HepG2 (cell line): Measurements from ENCODE around the gene LSM14B. TPM values are rescaled to one million over a fixed set of nuclear protein-coding genes. Genes with fewer than 3 reads are reported as not detected.

Source experiments
- ARNT ChIP-seq: fragments of 450-650 bp; IDR thresholded peaks from 2 replicates; pipeline ENCODE4 v1.6.1; 2017
- ATRX ChIP-seq: sonication (generic); formaldehyde crosslinking; IDR thresholded peaks from 2 replicates; pipeline ENCODE4 v1.4.0; 2020; ENCODE audit warnings: missing genetic modification reagents, borderline replicate concordance
- DMAP1 ChIP-seq: IDR thresholded peaks from 2 replicates; pipeline ENCODE4 v1.6.1; 2016
- FOXM1 ChIP-seq: sonication (generic); formaldehyde crosslinking; IDR thresholded peaks from 2 replicates; pipeline ENCODE4 v1.5.0; 2020; ENCODE audit warnings: missing genetic modification reagents
- GFI1 ChIP-seq: sonication (generic); formaldehyde crosslinking; IDR thresholded peaks from 2 replicates; pipeline ENCODE4 v1.5.0; 2020; ENCODE audit warnings: missing genetic modification reagents, mild to moderate bottlenecking, borderline replicate concordance
- PHF8 ChIP-seq: sonication (generic); formaldehyde crosslinking; IDR thresholded peaks from 2 replicates; pipeline ENCODE4 v1.5.0; 2020; ENCODE audit warnings: missing genetic modification reagents
- SIX1 ChIP-seq: sonication (generic); formaldehyde crosslinking; IDR thresholded peaks from 2 replicates; pipeline ENCODE4 v1.4.0; 2020; ENCODE audit warnings: missing genetic modification reagents, borderline replicate concordance
- SRSF9 ChIP-seq: fragments of 200-400 bp; formaldehyde crosslinking; IDR thresholded peaks from 2 replicates; pipeline ENCODE4 v1.6.1; 2018; ENCODE audit warnings: borderline replicate concordance, mild to moderate bottlenecking, low read depth, low read length; ENCODE audit not compliant: insufficient read depth, poor library complexity, severe bottlenecking
- TARDBP ChIP-seq: sonication (generic); formaldehyde crosslinking; IDR thresholded peaks from 2 replicates; pipeline ENCODE4 v1.8.0; 2022; ENCODE audit warnings: mild to moderate bottlenecking, missing genetic modification reagents
- TEAD3 ChIP-seq: optimal IDR thresholded peaks from 2 replicates; pipeline ENCODE3; 2016; ENCODE audit warnings: borderline replicate concordance
- THAP11 ChIP-seq: IDR thresholded peaks from 2 replicates; pipeline ENCODE4 v1.6.1; 2016; ENCODE audit warnings: missing biosample characterization, missing genetic modification reagents
- YEATS4 ChIP-seq: sonication (generic); formaldehyde crosslinking; IDR thresholded peaks from 2 replicates; pipeline ENCODE4 v1.4.0; 2020; ENCODE audit warnings: missing genetic modification reagents, borderline replicate concordance
- ZFY ChIP-seq: sonication (generic); formaldehyde crosslinking; IDR thresholded peaks from 2 replicates; pipeline ENCODE4 v1.4.0; 2020; ENCODE audit warnings: missing genetic modification reagents
- ZKSCAN8 ChIP-seq: IDR thresholded peaks from 2 replicates; pipeline ENCODE4 v1.6.1; 2016; ENCODE audit warnings: borderline replicate concordance, missing genetic modification reagents, missing compliant biosample characterization
- ZNF251 ChIP-seq: sonication (generic); formaldehyde crosslinking; IDR thresholded peaks from 2 replicates; pipeline ENCODE4 v1.9.0; 2021; ENCODE audit warnings: mild to moderate bottlenecking, missing genetic modification reagents
- polyA plus RNA-seq, 8 experiments: library from polyadenylated mRNA; depleted of rRNA in 3 of 8; stranded (reverse) in 7 of 8; unstranded in 1 of 8; fragments of >200 nt; fragmentation: Illumina TruSeq in 4 of 8; extraction: Trizol in 4 of 8; gene quantifications; 2 replicates each; pipeline versions ENCODE4 v1.2.1 to v1.2.3, GENCODE V29; 2011 to 2016; ENCODE audit warnings: low read depth in 4 of 8, missing spikeins in 1 of 8, mixed read lengths in 1 of 8; ENCODE audit not compliant: insufficient read depth in 1 of 8
- total RNA-seq, 5 experiments: library from RNA; depleted of rRNA; stranded (reverse); fragments of >200 nt; fragmentation: Illumina TruSeq; extraction: Trizol; gene quantifications; 2 replicates each; pipeline ENCODE4 v1.2.3, GENCODE V29; 2016; ENCODE audit warnings: low read depth in 1 of 5
- TF ChIP-seq, protein P1 (sequence below): sonication (generic); formaldehyde crosslinking; IDR thresholded peaks from 2 replicates; pipeline ENCODE4 v1.4.0; 2020; ENCODE audit warnings: missing genetic modification reagents, mild to moderate bottlenecking, borderline replicate concordance
- TF ChIP-seq, protein P2 (sequence below): sonication (generic); formaldehyde crosslinking; IDR thresholded peaks from 2 replicates; pipeline ENCODE4 v1.4.0; 2020; ENCODE audit warnings: missing genetic modification reagents
- TF ChIP-seq, protein P3 (sequence below): IDR thresholded peaks from 2 replicates; pipeline ENCODE4 v1.6.1; 2018; ENCODE audit warnings: missing genetic modification reagents
- TF ChIP-seq, protein P4 (sequence below): sonication (generic); formaldehyde crosslinking; IDR thresholded peaks from 2 replicates; pipeline ENCODE4 v1.4.0; 2020; ENCODE audit warnings: missing genetic modification reagents

LSM14B gene
- total and polyA plus RNA-seq, 2 of the 13 experiments (the other 11 are each of a cell fraction or from before 2014, with no cell fraction given) = 43.3 to 79.2 TPM

DNA sequence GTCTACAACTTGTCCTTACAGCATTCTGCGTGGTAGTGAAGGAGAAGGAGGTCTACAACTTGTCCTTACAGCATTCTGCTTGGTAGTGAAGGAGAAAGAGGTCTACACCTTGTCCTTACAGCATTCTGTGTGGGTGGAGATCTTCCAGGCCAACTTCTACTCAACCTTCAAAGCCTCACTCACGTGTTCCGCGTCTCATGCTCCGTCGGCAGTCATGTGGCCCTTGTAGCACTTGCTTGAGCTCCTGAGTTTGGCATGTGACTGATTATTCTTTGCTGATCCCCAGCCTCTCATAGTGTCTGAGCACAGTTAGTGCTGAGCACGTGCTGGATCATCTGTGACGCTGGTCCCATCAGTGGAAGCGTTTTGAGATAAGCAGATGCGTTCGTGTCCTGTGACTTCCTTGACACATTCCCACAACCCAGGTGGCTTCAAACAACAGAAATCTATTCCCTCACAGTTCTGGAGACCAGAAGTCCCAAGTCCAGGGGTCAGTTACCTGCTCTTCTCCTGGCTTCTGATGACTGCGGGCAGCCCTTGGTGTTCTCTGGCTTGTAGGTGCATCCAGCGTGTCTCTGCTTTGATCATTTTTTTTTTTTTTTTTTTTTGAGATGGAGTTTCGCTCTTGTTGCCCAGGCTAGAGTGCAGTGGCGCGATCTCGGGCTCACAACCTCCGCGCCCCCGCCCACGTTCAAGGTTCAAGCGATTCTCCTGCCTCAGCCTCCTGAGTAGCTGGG is 23.9 kb downstream of the LSM14B start (continued):
- TF ChIP-seq TEAD3 (CRISPR knock-in tag) (peak; percentile 79), ATRX (no peak), THAP11 (peak; percentile 15; the same call in 1 of the 2 replicates), FOXM1 (no peak), PHF8 (peak; percentile 34; the same call in 1 of the 2 replicates), YEATS4 (CRISPR knock-in tag) (no peak), DMAP1 (CRISPR knock-in tag) (peak; percentile 82), ZNF251 (CRISPR knock-in tag) (no peak), SRSF9 (no peak), ZFY (peak; percentile 49; the same call in 1 of the 2 replicates), GFI1 (CRISPR knock-in tag) (peak; percentile 80), SIX1 (CRISPR knock-in tag) (no peak), ARNT (no peak), TARDBP (CRISPR knock-in tag) (peak; percentile 90), ZKSCAN8 (CRISPR knock-in tag) (0 out of 2 replicates have a peak, but pooled peaks have one; percentile 19)
- TF ChIP-seq, protein P1, sequence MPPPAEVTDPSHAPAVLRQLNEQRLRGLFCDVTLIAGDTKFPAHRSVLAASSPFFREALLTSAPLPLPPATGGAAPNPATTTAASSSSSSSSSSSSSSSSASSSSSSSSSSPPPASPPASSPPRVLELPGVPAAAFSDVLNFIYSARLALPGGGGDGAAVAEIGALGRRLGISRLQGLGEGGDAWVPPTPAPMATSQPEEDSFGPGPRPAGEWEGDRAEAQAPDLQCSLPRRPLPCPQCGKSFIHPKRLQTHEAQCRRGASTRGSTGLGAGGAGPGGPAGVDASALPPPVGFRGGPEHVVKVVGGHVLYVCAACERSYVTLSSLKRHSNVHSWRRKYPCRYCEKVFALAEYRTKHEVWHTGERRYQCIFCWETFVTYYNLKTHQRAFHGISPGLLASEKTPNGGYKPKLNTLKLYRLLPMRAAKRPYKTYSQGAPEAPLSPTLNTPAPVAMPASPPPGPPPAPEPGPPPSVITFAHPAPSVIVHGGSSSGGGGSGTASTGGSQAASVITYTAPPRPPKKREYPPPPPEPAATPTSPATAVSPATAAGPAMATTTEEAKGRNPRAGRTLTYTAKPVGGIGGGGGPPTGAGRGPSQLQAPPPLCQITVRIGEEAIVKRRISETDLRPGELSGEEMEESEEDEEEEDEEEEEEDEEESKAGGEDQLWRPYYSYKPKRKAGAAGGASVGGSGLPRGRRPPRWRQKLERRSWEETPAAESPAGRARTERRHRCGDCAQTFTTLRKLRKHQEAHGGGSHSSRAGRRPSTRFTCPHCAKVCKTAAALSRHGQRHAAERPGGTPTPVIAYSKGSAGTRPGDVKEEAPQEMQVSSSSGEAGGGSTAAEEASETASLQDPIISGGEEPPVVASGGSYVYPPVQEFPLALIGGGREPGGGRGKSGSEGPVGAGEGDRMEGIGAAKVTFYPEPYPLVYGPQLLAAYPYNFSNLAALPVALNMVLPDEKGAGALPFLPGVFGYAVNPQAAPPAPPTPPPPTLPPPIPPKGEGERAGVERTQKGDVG (CRISPR knock-in tag) = no peak; the same call in 1 of the 2 replicates
- TF ChIP-seq, protein P2, sequence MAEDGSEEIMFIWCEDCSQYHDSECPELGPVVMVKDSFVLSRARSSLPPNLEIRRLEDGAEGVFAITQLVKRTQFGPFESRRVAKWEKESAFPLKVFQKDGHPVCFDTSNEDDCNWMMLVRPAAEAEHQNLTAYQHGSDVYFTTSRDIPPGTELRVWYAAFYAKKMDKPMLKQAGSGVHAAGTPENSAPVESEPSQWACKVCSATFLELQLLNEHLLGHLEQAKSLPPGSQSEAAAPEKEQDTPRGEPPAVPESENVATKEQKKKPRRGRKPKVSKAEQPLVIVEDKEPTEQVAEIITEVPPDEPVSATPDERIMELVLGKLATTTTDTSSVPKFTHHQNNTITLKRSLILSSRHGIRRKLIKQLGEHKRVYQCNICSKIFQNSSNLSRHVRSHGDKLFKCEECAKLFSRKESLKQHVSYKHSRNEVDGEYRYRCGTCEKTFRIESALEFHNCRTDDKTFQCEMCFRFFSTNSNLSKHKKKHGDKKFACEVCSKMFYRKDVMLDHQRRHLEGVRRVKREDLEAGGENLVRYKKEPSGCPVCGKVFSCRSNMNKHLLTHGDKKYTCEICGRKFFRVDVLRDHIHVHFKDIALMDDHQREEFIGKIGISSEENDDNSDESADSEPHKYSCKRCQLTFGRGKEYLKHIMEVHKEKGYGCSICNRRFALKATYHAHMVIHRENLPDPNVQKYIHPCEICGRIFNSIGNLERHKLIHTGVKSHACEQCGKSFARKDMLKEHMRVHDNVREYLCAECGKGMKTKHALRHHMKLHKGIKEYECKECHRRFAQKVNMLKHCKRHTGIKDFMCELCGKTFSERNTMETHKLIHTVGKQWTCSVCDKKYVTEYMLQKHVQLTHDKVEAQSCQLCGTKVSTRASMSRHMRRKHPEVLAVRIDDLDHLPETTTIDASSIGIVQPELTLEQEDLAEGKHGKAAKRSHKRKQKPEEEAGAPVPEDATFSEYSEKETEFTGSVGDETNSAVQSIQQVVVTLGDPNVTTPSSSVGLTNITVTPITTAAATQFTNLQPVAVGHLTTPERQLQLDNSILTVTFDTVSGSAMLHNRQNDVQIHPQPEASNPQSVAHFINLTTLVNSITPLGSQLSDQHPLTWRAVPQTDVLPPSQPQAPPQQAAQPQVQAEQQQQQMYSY (CRISPR knock-in tag) = no peak
- TF ChIP-seq, protein P3, sequence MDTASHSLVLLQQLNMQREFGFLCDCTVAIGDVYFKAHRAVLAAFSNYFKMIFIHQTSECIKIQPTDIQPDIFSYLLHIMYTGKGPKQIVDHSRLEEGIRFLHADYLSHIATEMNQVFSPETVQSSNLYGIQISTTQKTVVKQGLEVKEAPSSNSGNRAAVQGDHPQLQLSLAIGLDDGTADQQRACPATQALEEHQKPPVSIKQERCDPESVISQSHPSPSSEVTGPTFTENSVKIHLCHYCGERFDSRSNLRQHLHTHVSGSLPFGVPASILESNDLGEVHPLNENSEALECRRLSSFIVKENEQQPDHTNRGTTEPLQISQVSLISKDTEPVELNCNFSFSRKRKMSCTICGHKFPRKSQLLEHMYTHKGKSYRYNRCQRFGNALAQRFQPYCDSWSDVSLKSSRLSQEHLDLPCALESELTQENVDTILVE (CRISPR knock-in tag) = no peak
- TF ChIP-seq, protein P4, sequence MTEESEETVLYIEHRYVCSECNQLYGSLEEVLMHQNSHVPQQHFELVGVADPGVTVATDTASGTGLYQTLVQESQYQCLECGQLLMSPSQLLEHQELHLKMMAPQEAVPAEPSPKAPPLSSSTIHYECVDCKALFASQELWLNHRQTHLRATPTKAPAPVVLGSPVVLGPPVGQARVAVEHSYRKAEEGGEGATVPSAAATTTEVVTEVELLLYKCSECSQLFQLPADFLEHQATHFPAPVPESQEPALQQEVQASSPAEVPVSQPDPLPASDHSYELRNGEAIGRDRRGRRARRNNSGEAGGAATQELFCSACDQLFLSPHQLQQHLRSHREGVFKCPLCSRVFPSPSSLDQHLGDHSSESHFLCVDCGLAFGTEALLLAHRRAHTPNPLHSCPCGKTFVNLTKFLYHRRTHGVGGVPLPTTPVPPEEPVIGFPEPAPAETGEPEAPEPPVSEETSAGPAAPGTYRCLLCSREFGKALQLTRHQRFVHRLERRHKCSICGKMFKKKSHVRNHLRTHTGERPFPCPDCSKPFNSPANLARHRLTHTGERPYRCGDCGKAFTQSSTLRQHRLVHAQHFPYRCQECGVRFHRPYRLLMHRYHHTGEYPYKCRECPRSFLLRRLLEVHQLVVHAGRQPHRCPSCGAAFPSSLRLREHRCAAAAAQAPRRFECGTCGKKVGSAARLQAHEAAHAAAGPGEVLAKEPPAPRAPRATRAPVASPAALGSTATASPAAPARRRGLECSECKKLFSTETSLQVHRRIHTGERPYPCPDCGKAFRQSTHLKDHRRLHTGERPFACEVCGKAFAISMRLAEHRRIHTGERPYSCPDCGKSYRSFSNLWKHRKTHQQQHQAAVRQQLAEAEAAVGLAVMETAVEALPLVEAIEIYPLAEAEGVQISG (CRISPR knock-in tag) = peak; percentile 77
